HepG2 (cell line): ENCODE data around the gene FAM53C. TPM values are rescaled to one million over a fixed set of nuclear protein-coding genes. Genes with fewer than 3 reads are reported as not detected.
A peak's percentile ranks its signal among the peaks of the same experiment; 100 is the strongest.

Experiments
- AGO2 ChIP-seq: fragments of 200-400 bp; formaldehyde crosslinking; optimal IDR thresholded peaks from 2 replicates; pipeline ENCODE3; 2017; ENCODE audit warnings: mild to moderate bottlenecking, low read depth, low read length, moderate library complexity
- CHD2 ChIP-seq: IDR thresholded peaks from 2 replicates; pipeline ENCODE4 v1.6.1; 2011; ENCODE audit warnings: low read depth, low read length, improper control_type of control experiment
- GTF2F1 ChIP-seq: fragments of 150-350 bp; IDR thresholded peaks from 2 replicates; pipeline ENCODE4 v1.6.1; 2014; ENCODE audit warnings: low read length
- KDM3A ChIP-seq: IDR thresholded peaks from 2 replicates; pipeline ENCODE4 v1.6.1; 2018; ENCODE audit warnings: low read depth, missing compliant biosample characterization
- KLF16 ChIP-seq, 2 experiments: sonication (generic) in 1 of 2; formaldehyde crosslinking in 1 of 2; IDR thresholded peaks; 2 replicates each; pipeline versions ENCODE4 v1.6.1 to v1.8.0; 2016 to 2023; ENCODE audit warnings: missing genetic modification reagents in 2 of 2, missing compliant biosample characterization in 1 of 2
- KMT2A ChIP-seq: sonication (generic); formaldehyde crosslinking; IDR thresholded peaks from 2 replicates; pipeline ENCODE4 v1.4.0; 2020; ENCODE audit warnings: missing genetic modification reagents
- NFYC ChIP-seq: IDR thresholded peaks from 2 replicates; pipeline ENCODE4 v1.6.1; 2016; ENCODE audit warnings: missing genetic modification reagents, missing compliant biosample characterization
- NR2F6 ChIP-seq, 2 experiments: IDR thresholded peaks; 2 replicates each; pipeline ENCODE4 v1.6.1; 2016; ENCODE audit warnings: antibody characterized with exemption in 1 of 2, mild to moderate bottlenecking in 1 of 2
- SALL1 ChIP-seq: sonication (generic); formaldehyde crosslinking; IDR thresholded peaks from 2 replicates; pipeline ENCODE4 v1.8.0; 2022; ENCODE audit warnings: mild to moderate bottlenecking, missing genetic modification reagents
- SIN3A ChIP-seq: IDR thresholded peaks from 2 replicates; pipeline ENCODE4 v1.6.1; 2011; ENCODE audit warnings: low read depth, mild to moderate bottlenecking, control low read depth, low read length, borderline replicate concordance
- SMARCC2 ChIP-seq: fragments of 450-650 bp; IDR thresholded peaks from 2 replicates; pipeline ENCODE4 v1.6.1; 2017; ENCODE audit warnings: antibody characterized with exemption, mild to moderate bottlenecking
- TBX3 ChIP-seq: fragments of 450-650 bp; IDR thresholded peaks from 2 replicates; pipeline ENCODE4 v1.6.1; 2017; ENCODE audit warnings: antibody characterized with exemption, mild to moderate bottlenecking, inconsistent platforms, borderline replicate concordance
- ZBTB4 ChIP-seq: sonication (generic); formaldehyde crosslinking; IDR thresholded peaks from 2 replicates; pipeline ENCODE4 v1.4.0; 2020; ENCODE audit warnings: missing genetic modification reagents, mild to moderate bottlenecking, borderline replicate concordance
- ZFY ChIP-seq: sonication (generic); formaldehyde crosslinking; IDR thresholded peaks from 2 replicates; pipeline ENCODE4 v1.4.0; 2020; ENCODE audit warnings: missing genetic modification reagents
- ZKSCAN8 ChIP-seq: IDR thresholded peaks from 2 replicates; pipeline ENCODE4 v1.6.1; 2016; ENCODE audit warnings: borderline replicate concordance, missing genetic modification reagents, missing compliant biosample characterization
- ZNF558 ChIP-seq: sonication (generic); formaldehyde crosslinking; IDR thresholded peaks from 2 replicates; pipeline ENCODE4 v1.9.0; 2022; ENCODE audit warnings: mild to moderate bottlenecking, missing genetic modification reagents, borderline replicate concordance
- ZNF567 ChIP-seq: sonication (generic); formaldehyde crosslinking; IDR thresholded peaks from 2 replicates; pipeline ENCODE4 v1.8.1; 2023; ENCODE audit warnings: mild to moderate bottlenecking, missing genetic modification reagents, borderline replicate concordance
- ZNF724P ChIP-seq: sonication (generic); formaldehyde crosslinking; IDR thresholded peaks from 2 replicates; pipeline ENCODE4 v1.8.0; 2022; ENCODE audit warnings: missing genetic modification reagents, borderline replicate concordance
- ZNF788 ChIP-seq: sonication (generic); formaldehyde crosslinking; IDR thresholded peaks from 2 replicates; pipeline ENCODE4 v1.5.0; 2020; ENCODE audit warnings: mild to moderate bottlenecking, missing genetic modification reagents, borderline replicate concordance
- polyA plus RNA-seq, 8 experiments: library from polyadenylated mRNA; depleted of rRNA in 3 of 8; stranded (reverse) in 7 of 8; unstranded in 1 of 8; fragments of >200 nt; fragmentation: Illumina TruSeq in 4 of 8; extraction: Trizol in 4 of 8; gene quantifications; 2 replicates each; pipeline versions ENCODE4 v1.2.1 to v1.2.3, GENCODE V29; 2011 to 2016; ENCODE audit warnings: low read depth in 4 of 8, missing spikeins in 1 of 8, mixed read lengths in 1 of 8; ENCODE audit not compliant: insufficient read depth in 1 of 8
- total RNA-seq, 5 experiments: library from RNA; depleted of rRNA; stranded (reverse); fragments of >200 nt; fragmentation: Illumina TruSeq; extraction: Trizol; gene quantifications; 2 replicates each; pipeline ENCODE4 v1.2.3, GENCODE V29; 2016; ENCODE audit warnings: low read depth in 1 of 5
- TF ChIP-seq, protein P1 (sequence below): sonication (generic); formaldehyde crosslinking; IDR thresholded peaks from 2 replicates; pipeline ENCODE4 v1.4.0; 2020; ENCODE audit warnings: missing genetic modification reagents

The FAM53C gene
- total and polyA plus RNA-seq, 2 of the 13 experiments (the other 11 are each of a cell fraction or from before 2014, with no cell fraction given) = 26.9 to 30.1 TPM

DNA sequence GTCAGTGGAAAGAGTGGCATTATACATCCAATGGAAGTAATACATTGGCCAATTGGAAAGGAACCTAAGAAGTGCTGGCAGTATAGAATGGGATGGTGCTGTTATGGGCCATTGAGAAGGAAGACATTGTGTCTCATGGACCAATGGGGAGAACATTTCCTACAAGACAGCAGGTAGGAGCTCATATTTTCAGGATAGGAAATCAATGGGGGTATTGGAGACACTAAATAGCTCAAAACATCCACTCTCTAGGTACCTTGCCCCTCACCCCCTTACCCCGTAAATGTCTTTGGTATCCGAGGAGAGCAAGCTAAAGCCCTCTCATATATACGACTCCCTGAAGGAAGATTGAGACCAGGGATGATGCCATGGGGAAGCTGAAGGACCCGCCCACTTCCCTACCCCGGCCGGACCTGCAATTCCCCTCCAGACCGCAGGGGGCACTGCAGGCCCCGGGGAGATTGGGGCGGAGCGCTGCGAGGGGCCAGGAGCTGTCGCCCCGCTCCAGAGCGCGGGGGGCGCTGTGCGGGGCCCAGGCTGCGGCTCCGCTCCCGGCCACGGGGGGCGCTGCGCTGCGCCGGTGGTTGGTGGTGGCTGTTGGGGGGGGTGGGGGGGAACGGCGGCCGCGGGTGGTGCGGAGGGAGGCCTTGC is 14.1 kb downstream of the FAM53C start, which contains the start of gene KDM3B (continued):
- TF ChIP-seq SIN3A (0 out of 2 replicates have a peak, but pooled peaks have one; percentile 40), GTF2F1 (no peak), KMT2A (CRISPR knock-in tag) (no peak; the same call in 1 of the 2 replicates), ZNF558 (CRISPR knock-in tag) (no peak), CHD2 (peak; percentile 43; the same call in 1 of the 2 replicates), NFYC (no peak), KDM3A (CRISPR knock-in tag) (0 out of 2 replicates have a peak, but pooled peaks have one; percentile 52), NR2F6 (IDR thresholded peaks at IDR 0.05) (no peak), NR2F6 (CRISPR knock-in tag; IDR thresholded peaks at IDR 0.05) (0 out of 2 replicates have a peak, but pooled peaks have one; percentile 10), TBX3 (no peak), SMARCC2 (no peak), ZBTB4 (CRISPR knock-in tag) (no peak), KLF16 (CRISPR knock-in tag; IDR thresholded peaks at IDR 0.05) (peak in 1 of 2 experiments; percentile 57; a peak in 1 of 4 replicates), SALL1 (CRISPR knock-in tag) (peak; percentile 67; the same call in 1 of the 2 replicates), ZNF788 (peak; percentile 81; the same call in 1 of the 2 replicates), ZNF567 (no peak), ZFY (CRISPR knock-in tag) (no peak), ZKSCAN8 (CRISPR knock-in tag) (peak; percentile 76; the same call in 1 of the 2 replicates), AGO2 (no peak), ZNF724P (CRISPR knock-in tag) (0 out of 2 replicates have a peak, but pooled peaks have one; percentile 57)
- TF ChIP-seq, protein P1, sequence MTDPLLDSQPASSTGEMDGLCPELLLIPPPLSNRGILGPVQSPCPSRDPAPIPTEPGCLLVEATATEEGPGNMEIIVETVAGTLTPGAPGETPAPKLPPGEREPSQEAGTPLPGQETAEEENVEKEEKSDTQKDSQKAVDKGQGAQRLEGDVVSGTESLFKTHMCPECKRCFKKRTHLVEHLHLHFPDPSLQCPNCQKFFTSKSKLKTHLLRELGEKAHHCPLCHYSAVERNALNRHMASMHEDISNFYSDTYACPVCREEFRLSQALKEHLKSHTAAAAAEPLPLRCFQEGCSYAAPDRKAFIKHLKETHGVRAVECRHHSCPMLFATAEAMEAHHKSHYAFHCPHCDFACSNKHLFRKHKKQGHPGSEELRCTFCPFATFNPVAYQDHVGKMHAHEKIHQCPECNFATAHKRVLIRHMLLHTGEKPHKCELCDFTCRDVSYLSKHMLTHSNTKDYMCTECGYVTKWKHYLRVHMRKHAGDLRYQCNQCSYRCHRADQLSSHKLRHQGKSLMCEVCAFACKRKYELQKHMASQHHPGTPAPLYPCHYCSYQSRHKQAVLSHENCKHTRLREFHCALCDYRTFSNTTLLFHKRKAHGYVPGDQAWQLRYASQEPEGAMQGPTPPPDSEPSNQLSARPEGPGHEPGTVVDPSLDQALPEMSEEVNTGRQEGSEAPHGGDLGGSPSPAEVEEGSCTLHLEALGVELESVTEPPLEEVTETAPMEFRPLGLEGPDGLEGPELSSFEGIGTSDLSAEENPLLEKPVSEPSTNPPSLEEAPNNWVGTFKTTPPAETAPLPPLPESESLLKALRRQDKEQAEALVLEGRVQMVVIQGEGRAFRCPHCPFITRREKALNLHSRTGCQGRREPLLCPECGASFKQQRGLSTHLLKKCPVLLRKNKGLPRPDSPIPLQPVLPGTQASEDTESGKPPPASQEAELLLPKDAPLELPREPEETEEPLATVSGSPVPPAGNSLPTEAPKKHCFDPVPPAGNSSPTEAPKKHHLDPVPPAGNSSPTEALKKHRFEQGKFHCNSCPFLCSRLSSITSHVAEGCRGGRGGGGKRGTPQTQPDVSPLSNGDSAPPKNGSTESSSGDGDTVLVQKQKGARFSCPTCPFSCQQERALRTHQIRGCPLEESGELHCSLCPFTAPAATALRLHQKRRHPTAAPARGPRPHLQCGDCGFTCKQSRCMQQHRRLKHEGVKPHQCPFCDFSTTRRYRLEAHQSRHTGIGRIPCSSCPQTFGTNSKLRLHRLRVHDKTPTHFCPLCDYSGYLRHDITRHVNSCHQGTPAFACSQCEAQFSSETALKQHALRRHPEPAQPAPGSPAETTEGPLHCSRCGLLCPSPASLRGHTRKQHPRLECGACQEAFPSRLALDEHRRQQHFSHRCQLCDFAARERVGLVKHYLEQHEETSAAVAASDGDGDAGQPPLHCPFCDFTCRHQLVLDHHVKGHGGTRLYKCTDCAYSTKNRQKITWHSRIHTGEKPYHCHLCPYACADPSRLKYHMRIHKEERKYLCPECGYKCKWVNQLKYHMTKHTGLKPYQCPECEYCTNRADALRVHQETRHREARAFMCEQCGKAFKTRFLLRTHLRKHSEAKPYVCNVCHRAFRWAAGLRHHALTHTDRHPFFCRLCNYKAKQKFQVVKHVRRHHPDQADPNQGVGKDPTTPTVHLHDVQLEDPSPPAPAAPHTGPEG (CRISPR knock-in tag) = no peak
